K562 (cell line): Measurements from ENCODE around the gene CNTN3. TPM values are rescaled to one million over a fixed set of nuclear protein-coding genes. Genes with fewer than 3 reads are reported as not detected.

ENCODE experiments used
- ATAC-seq: fragments of 200-7000 bp; cut with Tn5 transposase; 3 replicates; pipeline ENCODE4 v1.9.1; 2020; ENCODE audit warnings: moderate library complexity
- BruUV-seq: library from RNA; stranded (reverse); fragments of 400-500 nt; replicated peaks from 2 replicates; lab custom pipeline; 2021; lab: Mats Ljungman, UMichigan
- CTCF ChIA-PET: fragments of 300-600 bp; formaldehyde crosslinking; extraction: SDS; loops from one replicate; lab custom pipeline; 2021; ENCODE audit warnings: low intra/inter-chr PET ratio; lab: Yijun Ruan, JAX
- POLR2A ChIA-PET: fragments of 300-600, 350-650 bp; sonication (Branson Sonifier 250); formaldehyde crosslinking; extraction: SDS; loops from one replicate; lab custom pipeline; 2021; ENCODE audit warnings: antibody characterized with exemption, inconsistent platforms; lab: Yijun Ruan, JAX
- DNase-seq, 4 experiments: peaks; one replicate each; pipeline versions ENCODE4 v3.0.0 to v3.0.0-alpha.2; 2011 to 2018; ENCODE audit warnings: low spot score in 3 of 4, mixed read lengths in 3 of 4; ENCODE audit errors: extremely low read depth in 1 of 4
- FAIRE-seq: peaks from 2 replicates; lab custom pipeline; 2011; peaks lifted over from hg19 to GRCh38; lab: Jason Lieb, UNC
- H2AFZ ChIP-seq: 2 replicates; pipeline ENCODE4 v1.6.0; 2011; ENCODE audit warnings: low read depth, low read length, control low read depth, inconsistent platforms
- H3K27ac ChIP-seq: fragments of 200-600 bp; 3 replicates; pipeline ENCODE4 v1.8.0; 2011; ENCODE audit warnings: low read depth, mild to moderate bottlenecking, control low read depth, inconsistent platforms, low read length, moderate library complexity, mixed read lengths; ENCODE audit errors: extremely low read depth
- H3K27me3 ChIP-seq, 2 experiments: fragments of 300-600 bp in 1 of 2; 2 replicates in 1 of 2; 3 replicates in 1 of 2; pipeline versions ENCODE4 v1.6.0 to v1.8.0; 2011; ENCODE audit warnings: inconsistent platforms in 2 of 2, low read length in 2 of 2, mild to moderate bottlenecking in 1 of 2, mixed read lengths in 1 of 2, moderate library complexity in 1 of 2; ENCODE audit not compliant: control insufficient read depth in 2 of 2, insufficient read depth in 2 of 2
- H3K36me3 ChIP-seq: fragments of 300-600 bp; 3 replicates; pipeline ENCODE4 v1.8.0; 2011; ENCODE audit warnings: mild to moderate bottlenecking, low read length, inconsistent platforms; ENCODE audit not compliant: control insufficient read depth, insufficient read depth
- H3K4me1 ChIP-seq, 2 experiments: fragments of 200-600 bp in 1 of 2; replicated peaks in 1 of 2; 2 replicates in 1 of 2; 3 replicates in 1 of 2; pipeline versions ENCODE4 v1.5.1 to v1.8.0; 2011; ENCODE audit warnings: inconsistent platforms in 2 of 2, low read length in 2 of 2, mild to moderate bottlenecking in 1 of 2, mixed read lengths in 1 of 2, moderate library complexity in 1 of 2; ENCODE audit not compliant: control insufficient read depth in 2 of 2, insufficient read depth in 2 of 2
- H3K4me2 ChIP-seq: 2 replicates; pipeline ENCODE4 v1.6.1; 2011; ENCODE audit warnings: low read length, control low read depth, inconsistent platforms, mixed read lengths; ENCODE audit not compliant: insufficient read depth
- H3K4me3 ChIP-seq: fragments of 200-600 bp; sonication (generic), shearing (Covaris generic); 2 replicates; pipeline ENCODE4 v1.5.1; 2016; ENCODE audit warnings: control low read depth, inconsistent platforms
- H3K79me2 ChIP-seq: fragments of 200-600 bp; 3 replicates; pipeline ENCODE4 v1.8.0; 2011; ENCODE audit warnings: low read length, inconsistent platforms; ENCODE audit not compliant: control insufficient read depth, insufficient read depth
- H3K9ac ChIP-seq, 2 experiments: 2 replicates each; pipeline versions ENCODE4 v1.6.0 to v1.6.1; 2011; ENCODE audit warnings: low read depth in 2 of 2, low read length in 2 of 2, control low read depth in 1 of 2, inconsistent platforms in 1 of 2, mild to moderate bottlenecking in 1 of 2, mixed read lengths in 1 of 2; ENCODE audit not compliant: insufficient read depth in 1 of 2
- H3K9me1 ChIP-seq: one replicate; pipeline ENCODE4 v1.6.0; 2011; ENCODE audit warnings: inconsistent platforms, mild to moderate bottlenecking, low read length, moderate library complexity; ENCODE audit not compliant: control insufficient read depth, insufficient read depth
- H3K9me3 ChIP-seq: replicated peaks from 2 replicates; pipeline ENCODE4 v1.5.1; 2011; ENCODE audit warnings: low read depth, low read length, inconsistent platforms; ENCODE audit not compliant: control insufficient read depth, insufficient read depth
- H4K20me1 ChIP-seq: replicated peaks from 2 replicates; pipeline ENCODE4 v1.6.1; 2011; ENCODE audit warnings: low read length, inconsistent platforms, mixed read lengths; ENCODE audit not compliant: control insufficient read depth, insufficient read depth
- BRF1 ChIP-seq: IDR thresholded peaks from 3 replicates; pipeline ENCODE4 v1.6.1; 2011; ENCODE audit warnings: borderline replicate concordance, mild to moderate bottlenecking; ENCODE audit not compliant: insufficient read length; ENCODE audit errors: extremely low read depth
- EP400 ChIP-seq: fragments of 450-650 bp; IDR thresholded peaks from 2 replicates; pipeline ENCODE4 v1.6.1; 2017; ENCODE audit warnings: antibody characterized with exemption, mild to moderate bottlenecking, moderate library complexity
- EZH2 ChIP-seq: IDR thresholded peaks from 2 replicates; pipeline ENCODE4 v1.6.1; 2012; ENCODE audit warnings: low read depth, mild to moderate bottlenecking, inconsistent platforms, low read length, borderline replicate concordance
- FOXJ3 ChIP-seq: sonication (generic); formaldehyde crosslinking; IDR thresholded peaks from 2 replicates; pipeline ENCODE4 v1.4.0; 2020; ENCODE audit warnings: mild to moderate bottlenecking, missing genetic modification reagents
- HDAC8 ChIP-seq: fragments of 450-650 bp; IDR thresholded peaks from 2 replicates; pipeline ENCODE4 v1.6.1; 2016; ENCODE audit warnings: mild to moderate bottlenecking, missing genetic modification characterization, moderate library complexity, missing compliant biosample characterization
- MEF2A ChIP-seq: IDR thresholded peaks from 2 replicates; pipeline ENCODE4 v1.6.1; 2011; ENCODE audit warnings: low read depth, mild to moderate bottlenecking, low read length, moderate library complexity; ENCODE audit not compliant: control insufficient read depth
- MTA1 ChIP-seq: fragments of 450-650 bp; IDR thresholded peaks from 2 replicates; pipeline ENCODE4 v1.6.1; 2017; ENCODE audit warnings: borderline replicate concordance
- NFIC ChIP-seq: fragments of 450-650 bp; IDR thresholded peaks from 2 replicates; pipeline ENCODE4 v1.6.1; 2017; ENCODE audit warnings: mild to moderate bottlenecking, inconsistent platforms
- PHB2 ChIP-seq: fragments of 450-650 bp; IDR thresholded peaks from 2 replicates; pipeline ENCODE4 v1.6.1; 2017; ENCODE audit warnings: low read depth
- STAG1 ChIP-seq: sonication (generic); formaldehyde crosslinking; IDR thresholded peaks from 2 replicates; pipeline ENCODE4 v1.5.0; 2020; ENCODE audit warnings: missing genetic modification reagents, borderline replicate concordance
- TAF9B ChIP-seq: fragments of 450-650 bp; IDR thresholded peaks from 2 replicates; pipeline ENCODE4 v1.6.1; 2018; ENCODE audit warnings: mild to moderate bottlenecking; ENCODE audit not compliant: partially characterized antibody
- ZNF133 ChIP-seq: fragments of 250-450 bp; sonication (Bioruptor Pico); IDR thresholded peaks from 2 replicates; pipeline ENCODE4 v1.4.0; 2020; ENCODE audit warnings: mild to moderate bottlenecking
- ZNF175 ChIP-seq: fragments of 200-800 bp; sonication (Bioruptor generic); IDR thresholded peaks from 2 replicates; pipeline ENCODE4 v1.6.1; 2016; ENCODE audit warnings: low read depth, mild to moderate bottlenecking, missing genetic modification characterization, missing compliant biosample characterization
- WGBS: fragments of 100-300 bp; shearing (Covaris generic); methylation state at CpG from one replicate; pipeline ENCODE4 v1.1.6; 2016; ENCODE audit warnings: low coverage, mixed read lengths; ENCODE audit not compliant: insufficient coverage; ENCODE audit errors: missing lambda C conversion rate; 5-methylcytosine and 5-hydroxymethylcytosine counted together
- in situ Hi-C: fragments of 300-500 bp; cut with MboI; formaldehyde crosslinking; loops from 4 replicates; pipeline ENCODE4 v1.15.0; 2018; ENCODE audit warnings: inconsistent platforms, mixed read lengths
- intact Hi-C: fragments of 100-400 bp; cut with micrococcal nuclease; formaldehyde crosslinking; loops from 2 replicates; pipeline ENCODE4 v1.14.2; 2022
- polyA plus RNA-seq, 8 experiments: library from polyadenylated mRNA; depleted of rRNA in 4 of 8; stranded (reverse) in 5 of 8; unstranded in 3 of 8; fragments of >200 nt; fragmentation: Nextera tagmentation in 2 of 8; fragmentation: Illumina TruSeq in 1 of 8; extraction: Ambion mirVana in 2 of 8; extraction: Trizol in 1 of 8; gene quantifications; 2 replicates each; pipeline versions ENCODE4 v1.2.1 to v1.2.3, GENCODE V29; 2011 to 2014; ENCODE audit warnings: inconsistent platforms in 1 of 8, missing spikeins in 1 of 8
- total RNA-seq, 7 experiments: library from RNA; depleted of rRNA in 6 of 7; stranded (reverse); fragments of >200 nt in 6 of 7; fragmentation: Illumina TruSeq in 2 of 7; extraction: Trizol in 2 of 7; gene quantifications; 2 replicates each; pipeline versions ENCODE4 v1.2.1 to v1.2.3, GENCODE V29; 2011 to 2021; ENCODE audit warnings: low replicate concordance in 1 of 7
- TF ChIP-seq, protein P1 (sequence below): fragments of 250-450 bp; sonication (Bioruptor Pico); IDR thresholded peaks from 2 replicates; pipeline ENCODE4 v1.5.0; 2022; ENCODE audit warnings: mild to moderate bottlenecking
- TF ChIP-seq, protein P2 (sequence below): sonication (generic); formaldehyde crosslinking; IDR thresholded peaks from 2 replicates; pipeline ENCODE4 v1.8.1; 2023; ENCODE audit warnings: mild to moderate bottlenecking, missing genetic modification reagents, moderate library complexity

CNTN3 gene
- total and polyA plus RNA-seq, 9 of the 15 experiments (the other 6 are each of a cell fraction or from before 2014, with no cell fraction given), result 0.01 to 0.07 (median 0.03) TPM; not detected in 3

DNA sequence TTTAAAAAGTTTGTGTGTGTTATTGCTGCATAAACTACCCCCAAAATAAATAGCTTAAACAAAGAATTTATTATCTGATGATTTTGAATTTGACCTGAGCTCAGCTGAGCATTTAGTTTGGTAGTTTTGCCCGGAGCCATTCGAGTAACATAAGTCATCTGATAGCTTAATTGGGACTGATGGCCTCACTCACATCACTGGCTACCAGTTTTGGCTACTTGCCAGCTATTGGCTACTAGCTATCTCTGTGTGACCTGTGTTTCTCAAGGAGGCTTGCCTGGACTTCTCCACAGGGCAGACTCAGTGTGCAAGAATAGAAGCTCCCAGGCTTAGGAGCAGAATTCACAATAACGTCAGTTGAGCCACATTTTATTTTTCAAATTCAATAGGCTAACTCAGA is 9.0 kb downstream of the CNTN3 start:
- TF ChIP-seq EP400, result no peak
- TF ChIP-seq TAF9B, result no peak
- no peak for TF ChIP-seq ZNF175 (CRISPR knock-in tag)
- TF ChIP-seq NFIC, result 0 out of 2 replicates have a peak, but pooled peaks have one; percentile 6
- Histone ChIP-seq H4K20me1 (no peaks in the 10 kb centered on the region), H3K27me3 (no peaks in the 10 kb centered on the region), H3K9me3 (no peaks in the 10 kb centered on the region), H3K36me3 (no peaks in the 10 kb centered on the region), H2AFZ (no peak overlapping the region), H3K4me1 (no peaks in the 10 kb centered on the region), H3K27ac (no peak overlapping the region), H3K4me2 (no peak overlapping the region), H3K9me1 (no peaks in the 10 kb centered on the region), H3K4me3 (no peak overlapping the region), H3K79me2 (no peaks in the 10 kb centered on the region), H3K9ac (no peak overlapping the region)
- DNase-seq (no peak), ATAC-seq (no peak), FAIRE-seq (no peak)
- in situ Hi-C loops (no loop called here), intact Hi-C loops (no loop called here)
- WGBS, result 0% methylated on average over 3 of the region's 3 CpGs
- BruUV-seq, result no TSS peak
- ChIA-PET CTCF (no interaction called here), POLR2A (interaction anchor here (0.5 kb wide), 1 partner anchor 11 kb away, joined by 3 read pairs; no protein-coding TSS in a partner anchor)

DNA sequence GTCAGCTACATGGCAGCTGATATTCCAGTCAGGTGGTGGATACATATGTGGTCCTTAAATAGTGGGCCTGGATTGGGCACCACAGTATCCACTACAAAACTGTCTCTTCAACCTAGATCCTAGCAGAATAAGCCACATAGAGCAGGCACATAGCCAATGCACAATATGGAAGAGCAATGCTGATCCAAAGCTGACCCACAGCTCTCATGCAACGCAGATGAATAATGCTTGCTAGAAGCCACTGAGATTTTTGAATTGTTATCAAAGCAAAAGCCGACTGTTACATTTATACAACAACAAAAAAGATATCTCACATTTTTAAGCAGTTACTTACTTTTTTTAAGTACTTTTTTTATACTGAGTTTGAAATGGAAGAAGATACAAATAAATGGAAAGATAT is 11.2 kb downstream of the CNTN3 start:
- no peaks in the 10 kb centered on the region for H3K27me3 ChIP-seq
- H4K20me1 ChIP-seq, result no peaks in the 10 kb centered on the region
- H3K9me3 ChIP-seq, result no peaks in the 10 kb centered on the region
- POLR2A ChIA-PET, result no interaction called here
- CTCF ChIA-PET, result no interaction called here
- in situ Hi-C loops, result no loop called here
- no peaks in the 10 kb centered on the region for H3K4me1 ChIP-seq
- H3K9me1 ChIP-seq, result no peaks in the 10 kb centered on the region
- H2AFZ ChIP-seq, result no peak overlapping the region
- ATAC-seq (no peak), DNase-seq (no peak), FAIRE-seq (no peak)
- no peak overlapping the region for H3K4me3 ChIP-seq
- BruUV-seq, result no TSS peak
- H3K4me2 ChIP-seq, result no peak overlapping the region
- H3K9ac ChIP-seq, result no peak overlapping the region
- WGBS, result 5% methylated on average over 2 of the region's 2 CpGs
- H3K79me2 ChIP-seq, result no peaks in the 10 kb centered on the region
- H3K36me3 ChIP-seq, result no peaks in the 10 kb centered on the region
- no peak overlapping the region for H3K27ac ChIP-seq
- intact Hi-C loops, result no loop called here
- TF ChIP-seq PHB2, result no peak
- TF ChIP-seq FOXJ3, result no peak
- TF ChIP-seq, protein P1, sequence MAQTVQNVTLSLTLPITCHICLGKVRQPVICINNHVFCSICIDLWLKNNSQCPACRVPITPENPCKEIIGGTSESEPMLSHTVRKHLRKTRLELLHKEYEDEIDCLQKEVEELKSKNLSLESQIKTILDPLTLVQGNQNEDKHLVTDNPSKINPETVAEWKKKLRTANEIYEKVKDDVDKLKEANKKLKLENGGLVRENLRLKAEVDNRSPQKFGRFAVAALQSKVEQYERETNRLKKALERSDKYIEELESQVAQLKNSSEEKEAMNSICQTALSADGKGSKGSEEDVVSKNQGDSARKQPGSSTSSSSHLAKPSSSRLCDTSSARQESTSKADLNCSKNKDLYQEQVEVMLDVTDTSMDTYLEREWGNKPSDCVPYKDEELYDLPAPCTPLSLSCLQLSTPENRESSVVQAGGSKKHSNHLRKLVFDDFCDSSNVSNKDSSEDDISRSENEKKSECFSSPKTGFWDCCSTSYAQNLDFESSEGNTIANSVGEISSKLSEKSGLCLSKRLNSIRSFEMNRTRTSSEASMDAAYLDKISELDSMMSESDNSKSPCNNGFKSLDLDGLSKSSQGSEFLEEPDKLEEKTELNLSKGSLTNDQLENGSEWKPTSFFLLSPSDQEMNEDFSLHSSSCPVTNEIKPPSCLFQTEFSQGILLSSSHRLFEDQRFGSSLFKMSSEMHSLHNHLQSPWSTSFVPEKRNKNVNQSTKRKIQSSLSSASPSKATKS (CRISPR knock-in tag), result no peak
- no peak for TF ChIP-seq EZH2
- no peak for TF ChIP-seq ZNF133 (CRISPR knock-in tag)
- TF ChIP-seq MEF2A, result no peak
- no peak for TF ChIP-seq BRF1
- no peak for TF ChIP-seq HDAC8 (tag)
- TF ChIP-seq STAG1 (CRISPR knock-in tag), result no peak
- no peak for TF ChIP-seq MTA1
- TF ChIP-seq, protein P2, sequence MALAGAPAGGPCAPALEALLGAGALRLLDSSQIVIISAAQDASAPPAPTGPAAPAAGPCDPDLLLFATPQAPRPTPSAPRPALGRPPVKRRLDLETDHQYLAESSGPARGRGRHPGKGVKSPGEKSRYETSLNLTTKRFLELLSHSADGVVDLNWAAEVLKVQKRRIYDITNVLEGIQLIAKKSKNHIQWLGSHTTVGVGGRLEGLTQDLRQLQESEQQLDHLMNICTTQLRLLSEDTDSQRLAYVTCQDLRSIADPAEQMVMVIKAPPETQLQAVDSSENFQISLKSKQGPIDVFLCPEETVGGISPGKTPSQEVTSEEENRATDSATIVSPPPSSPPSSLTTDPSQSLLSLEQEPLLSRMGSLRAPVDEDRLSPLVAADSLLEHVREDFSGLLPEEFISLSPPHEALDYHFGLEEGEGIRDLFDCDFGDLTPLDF (CRISPR knock-in tag), result no peak
